ENCODE results near the gene RAD21L1.

The RAD21L1 gene

DNA sequence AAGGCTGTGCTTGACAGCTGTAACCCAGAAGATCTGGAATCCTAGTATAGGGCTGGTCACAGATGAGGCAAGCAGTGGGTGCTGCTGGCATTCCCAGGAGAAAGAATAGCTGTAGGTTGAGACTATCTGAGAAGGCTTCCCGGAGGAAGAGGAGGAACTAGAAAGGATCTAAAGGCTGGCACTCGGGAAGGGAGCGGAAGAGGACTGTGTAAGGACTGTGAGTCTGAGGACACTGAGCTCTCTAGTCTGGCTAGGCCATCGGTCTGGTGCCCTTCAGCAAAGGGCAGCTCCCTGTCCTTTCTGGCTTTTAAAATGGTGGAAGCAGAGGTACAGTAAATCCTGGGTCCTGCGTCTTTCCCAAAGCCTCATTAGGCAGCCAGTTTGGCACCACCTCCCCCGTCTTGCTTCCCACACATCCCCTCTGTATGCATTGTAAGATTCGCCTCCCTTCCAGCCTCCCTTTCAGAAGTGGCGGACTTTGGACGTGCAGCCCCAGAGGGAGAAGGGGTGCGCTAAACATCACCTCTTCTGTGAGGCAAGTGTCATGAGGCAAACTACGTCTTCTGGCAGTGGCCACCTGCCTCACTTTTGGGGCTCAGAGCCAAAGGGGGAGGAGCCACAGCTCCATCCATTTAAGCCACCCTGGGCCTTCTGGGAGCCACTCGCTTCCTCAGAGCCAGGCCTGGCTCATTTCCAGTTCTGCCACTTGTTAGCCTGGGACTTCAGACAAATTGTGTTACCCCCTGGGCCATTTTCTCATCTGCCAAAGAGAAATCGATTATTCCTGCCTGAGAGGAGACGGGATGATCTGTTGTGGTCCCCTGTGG lies 48.9 kb downstream of the RAD21L1 start:
- DNase-seq = no peak

DNA sequence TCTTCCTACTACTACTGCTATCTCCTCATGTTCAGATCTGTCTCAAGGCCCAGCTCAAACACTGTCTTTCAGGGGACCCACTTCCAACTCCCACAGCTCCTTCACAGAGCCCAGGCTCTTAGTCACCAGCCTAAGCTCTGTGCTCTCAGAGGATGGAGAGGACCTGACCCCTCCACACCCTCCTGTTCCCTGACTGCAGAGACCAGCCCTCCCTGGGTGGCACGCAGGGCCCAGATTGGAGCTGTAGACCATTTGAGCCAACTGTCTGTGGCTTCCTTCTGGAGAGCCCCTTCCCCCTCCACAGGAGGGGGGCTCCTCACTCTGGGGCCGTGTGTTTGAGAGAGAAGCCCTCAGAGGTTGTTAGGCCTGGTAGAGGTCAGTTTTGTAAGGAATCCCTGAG lies 50.1 kb downstream of the RAD21L1 start:
- DNase-seq = no peak

DNA sequence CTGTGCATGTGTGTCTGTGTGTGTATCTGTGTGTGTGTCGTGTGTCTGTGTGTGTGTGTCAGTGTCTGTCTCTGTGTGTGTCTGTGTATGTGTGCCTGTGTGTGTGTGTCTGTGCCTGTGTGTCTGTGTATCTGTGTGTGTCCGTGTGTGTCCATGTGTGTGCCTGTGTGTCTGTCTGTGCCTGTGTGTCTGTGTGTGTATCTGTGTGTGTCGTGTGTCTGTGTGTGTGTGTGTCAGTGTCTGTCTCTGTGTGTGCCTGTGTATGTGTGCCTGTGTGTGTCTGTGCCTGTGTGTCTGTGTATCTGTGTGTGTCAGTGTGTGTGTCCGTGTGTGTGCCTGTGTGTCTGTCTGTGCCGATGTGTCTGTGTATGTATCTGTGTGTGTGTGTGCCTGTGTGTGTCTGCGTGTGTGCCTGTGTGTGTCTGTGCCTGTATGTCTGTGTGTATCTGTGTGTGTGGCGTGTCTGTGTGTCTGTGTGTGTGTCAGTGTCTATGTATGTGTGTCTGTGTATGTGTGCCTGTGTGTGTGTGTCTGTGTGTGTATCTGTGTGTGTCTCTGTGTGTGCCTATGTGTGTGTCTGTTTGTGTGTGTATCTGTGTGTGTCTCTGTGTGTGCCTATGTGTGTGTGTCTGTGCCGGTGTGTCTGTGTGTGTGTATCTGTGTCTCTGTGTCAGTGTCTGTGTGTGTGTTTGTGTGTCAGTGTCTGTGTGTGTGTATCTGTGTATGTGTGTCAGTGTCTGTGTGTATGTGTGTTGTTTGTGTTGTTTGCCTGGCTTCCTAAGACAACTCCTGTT lies 51.9 kb downstream of the RAD21L1 start:
- peak; percentile 35 for DNase-seq

DNA sequence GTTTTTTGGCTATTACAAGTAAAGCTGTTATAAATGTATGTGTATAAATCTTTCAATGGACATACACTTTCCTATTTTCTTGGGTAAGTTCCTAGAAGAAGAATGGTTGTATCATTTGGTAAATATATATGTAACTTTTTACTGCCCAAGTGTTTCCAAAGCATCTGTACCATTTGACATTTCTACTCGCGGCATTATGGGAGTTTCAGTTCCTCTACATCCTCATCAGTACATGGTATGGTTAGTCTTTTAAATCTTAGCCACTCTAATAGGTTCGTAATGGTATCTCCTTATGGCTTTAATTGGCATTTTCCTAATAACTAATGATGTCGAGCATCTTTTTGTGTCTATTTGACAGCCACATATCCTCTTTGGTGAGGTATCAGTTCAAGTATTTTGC lies 53.1 kb downstream of the RAD21L1 start:
- DNase-seq = no peak

DNA sequence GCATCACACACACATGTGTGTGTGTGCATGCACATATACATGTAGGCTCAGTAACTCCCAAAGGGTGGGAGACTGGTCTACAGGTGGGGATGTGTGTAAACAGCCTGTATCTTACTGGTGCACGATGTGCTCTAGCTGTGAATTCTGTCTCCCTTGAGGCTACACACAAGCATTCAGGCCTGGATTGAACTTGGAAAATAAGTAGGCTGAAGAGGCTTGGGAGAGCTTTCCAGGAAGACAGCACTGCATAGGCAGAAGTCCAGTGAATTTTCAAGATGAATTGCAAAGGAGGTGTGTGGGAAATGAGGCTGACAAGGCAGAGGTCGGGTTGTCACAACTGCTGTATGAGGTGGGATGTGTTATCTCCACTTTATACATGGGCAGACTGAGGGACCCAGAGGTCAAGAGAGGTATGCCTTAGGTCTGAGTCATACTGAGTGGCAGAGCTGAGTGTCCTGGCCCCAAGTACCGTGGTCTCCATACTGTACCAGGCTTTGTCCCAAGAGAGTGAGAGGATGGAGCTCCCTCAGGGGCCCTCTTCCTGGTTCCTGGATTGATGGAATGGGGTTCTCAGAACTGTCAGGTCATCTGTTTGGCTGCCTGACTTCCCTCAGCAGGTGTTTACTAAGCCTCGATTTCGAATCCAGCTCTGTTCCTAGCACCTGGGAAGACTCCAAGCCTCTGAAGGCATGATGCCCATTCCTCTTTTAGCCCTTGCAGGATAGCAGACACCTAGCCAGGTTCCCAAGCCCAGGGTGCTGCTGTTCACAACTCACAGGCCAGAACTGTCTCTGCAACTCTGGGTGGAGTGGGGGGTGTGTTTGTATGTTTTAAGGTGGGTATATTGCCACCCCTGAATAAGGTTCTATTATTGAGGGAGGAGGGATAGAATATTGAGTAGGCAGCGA lies 54.6 kb downstream of the RAD21L1 start:
- peak; percentile 41 for DNase-seq

DNA sequence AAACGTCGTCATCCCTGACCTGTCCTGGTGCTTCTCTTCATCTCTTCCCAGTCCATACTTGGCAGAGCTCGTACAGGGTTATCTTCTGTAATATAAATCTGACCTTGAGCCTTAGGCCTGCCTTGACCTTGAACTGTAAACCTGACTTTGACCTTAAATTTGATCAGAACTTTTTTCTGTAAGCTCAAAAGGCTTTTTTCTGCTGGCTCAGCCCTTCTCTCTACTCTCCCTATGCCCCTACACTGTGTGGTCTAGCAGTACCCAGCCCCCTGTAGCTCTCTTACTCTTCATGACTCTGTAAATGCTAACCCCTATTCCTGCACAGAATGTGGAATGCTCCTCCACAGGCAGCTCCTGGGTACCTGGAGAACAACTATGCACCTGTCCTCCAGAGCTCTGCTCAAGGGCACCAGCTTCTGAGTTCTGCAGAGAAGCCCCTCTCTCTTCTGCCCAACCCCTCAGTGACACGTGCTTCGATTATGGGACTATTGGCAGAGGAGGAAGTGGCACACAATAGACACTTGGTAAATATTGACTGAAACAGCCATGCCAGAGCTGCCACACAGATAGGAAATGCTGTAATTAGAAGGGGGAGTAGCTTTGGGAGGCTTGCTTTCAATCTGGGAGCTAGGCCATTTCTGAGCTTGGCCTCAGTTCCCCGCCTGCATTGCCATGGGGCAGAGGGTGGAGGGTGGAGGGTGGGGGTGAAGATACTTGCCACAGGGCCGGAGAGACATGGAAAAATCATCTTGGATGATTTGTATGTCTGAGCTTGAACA lies 55.6 kb downstream of the RAD21L1 start:
- DNase-seq = peak; percentile 51

DNA sequence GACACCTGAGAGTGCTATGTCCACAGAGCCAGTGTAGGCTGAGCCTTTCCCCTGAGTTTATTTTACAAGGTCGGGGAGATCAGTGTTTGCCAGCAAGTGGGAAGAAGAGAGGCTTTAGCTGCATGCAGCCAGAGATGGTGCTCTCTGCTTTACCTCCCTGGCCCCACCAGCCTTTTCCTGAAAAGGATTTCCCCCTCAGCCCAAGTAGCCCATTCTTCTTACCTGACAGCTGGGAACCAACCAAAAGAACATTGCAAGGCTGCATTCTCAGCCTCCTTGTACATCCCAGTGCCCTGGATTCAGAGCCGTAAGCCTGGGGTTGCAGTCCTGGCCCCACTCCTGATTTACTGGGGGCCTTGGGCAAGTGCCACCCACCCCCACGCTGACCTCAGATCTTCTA lies 57.1 kb downstream of the RAD21L1 start:
- DNase-seq = no peak

DNA sequence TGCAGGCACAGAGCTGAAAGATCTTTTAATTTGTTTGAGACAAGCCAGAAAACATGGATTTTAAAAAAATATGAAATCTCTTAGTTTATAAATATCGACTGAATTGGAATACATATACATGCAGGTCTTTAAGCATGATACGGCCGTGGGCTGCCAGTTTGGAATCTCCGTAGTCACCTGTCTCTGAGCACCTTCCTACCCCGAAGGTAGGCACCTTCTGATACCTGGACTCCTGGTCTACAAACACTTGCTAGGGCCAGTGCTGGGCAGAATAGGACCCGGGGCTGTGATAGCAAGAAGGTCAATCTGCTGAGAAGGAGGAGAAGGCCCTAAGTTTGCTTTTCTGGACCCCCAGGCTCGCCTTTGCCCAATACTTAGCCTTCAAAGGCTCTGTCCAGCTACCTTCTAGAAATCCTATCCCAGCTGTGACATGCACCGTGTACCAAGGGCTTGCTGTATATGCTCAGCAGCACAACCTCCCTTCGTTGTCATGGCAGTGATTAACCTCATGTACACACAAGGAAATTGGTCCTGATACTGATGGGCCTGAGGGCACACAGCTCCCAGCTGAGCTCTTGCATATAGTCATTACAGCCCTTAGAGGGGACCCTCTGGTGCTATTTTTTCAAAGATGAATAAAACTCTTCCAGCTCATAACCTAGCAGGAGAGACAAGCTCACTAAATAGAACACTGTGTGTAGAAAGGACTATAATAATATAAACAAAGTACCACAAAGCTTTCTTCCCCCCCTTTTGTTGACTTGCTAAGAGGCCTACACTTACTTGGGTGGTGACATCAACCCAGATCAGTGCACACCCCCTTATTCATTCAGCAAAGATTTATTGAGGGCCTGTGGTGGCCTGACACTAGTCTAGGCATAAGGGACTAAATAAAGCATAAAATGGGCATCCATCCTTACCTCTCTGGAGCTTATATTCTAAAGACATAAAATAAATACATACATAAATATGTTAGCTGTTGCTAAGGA lies 58.0 kb downstream of the RAD21L1 start:
- DNase-seq = no peak

DNA sequence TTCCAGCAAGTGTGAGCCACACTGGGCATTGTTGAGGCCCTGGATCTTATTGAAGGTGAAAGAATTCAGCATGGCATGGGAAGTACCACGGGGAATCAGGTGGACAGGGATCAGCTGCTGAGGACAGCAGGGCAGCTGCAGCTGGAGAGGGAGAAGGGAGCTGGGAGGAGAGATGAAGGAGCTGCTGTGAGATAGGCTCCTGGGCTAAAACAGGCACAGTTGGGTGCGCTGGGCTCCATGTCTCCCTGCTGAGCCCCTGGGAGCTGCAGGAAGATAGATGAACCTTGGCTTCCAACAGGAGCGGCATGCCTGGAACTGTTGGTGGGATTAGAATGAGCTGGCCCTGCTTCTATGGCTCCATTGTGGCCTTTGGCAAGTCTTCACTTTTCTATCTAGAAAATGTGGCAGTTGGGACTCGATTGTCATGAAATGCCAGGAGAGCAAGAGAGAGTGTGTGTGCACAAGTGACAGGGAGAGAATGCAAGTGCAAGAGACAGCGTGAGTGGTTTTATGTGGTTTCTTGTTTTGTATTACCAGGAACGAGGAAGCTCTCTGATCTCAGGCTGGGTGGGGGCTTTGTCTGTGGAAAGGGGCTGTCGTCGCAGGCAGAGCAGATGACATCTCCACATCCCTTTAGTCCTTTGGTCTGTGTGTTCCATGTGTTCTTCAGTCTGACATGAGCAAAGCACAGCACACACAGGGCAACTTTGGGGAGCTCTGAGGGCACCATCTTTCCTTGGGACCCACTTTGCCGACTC lies 60.6 kb downstream of the RAD21L1 start:
- DNase-seq = no peak

DNA sequence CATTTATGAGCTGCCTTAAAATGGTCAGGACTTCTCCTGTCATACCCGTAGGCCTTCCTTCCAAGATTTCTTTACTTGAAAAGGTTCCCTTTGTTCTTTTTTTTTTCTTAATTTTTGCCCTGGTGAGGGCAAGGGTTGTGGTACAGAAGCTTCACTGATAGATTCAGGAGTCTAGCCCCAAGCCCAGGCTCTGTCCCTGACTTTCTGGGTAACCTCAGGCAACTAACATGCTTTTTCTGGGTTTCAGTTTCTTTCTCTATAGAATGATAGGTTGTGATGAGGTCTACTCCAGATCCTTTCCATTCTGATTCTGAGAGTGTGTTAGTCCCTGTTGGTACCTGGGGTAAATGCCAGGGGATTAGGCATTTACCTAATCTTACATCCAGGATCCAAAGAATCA lies 61.5 kb downstream of the RAD21L1 start:
- DNase-seq = no peak

DNA sequence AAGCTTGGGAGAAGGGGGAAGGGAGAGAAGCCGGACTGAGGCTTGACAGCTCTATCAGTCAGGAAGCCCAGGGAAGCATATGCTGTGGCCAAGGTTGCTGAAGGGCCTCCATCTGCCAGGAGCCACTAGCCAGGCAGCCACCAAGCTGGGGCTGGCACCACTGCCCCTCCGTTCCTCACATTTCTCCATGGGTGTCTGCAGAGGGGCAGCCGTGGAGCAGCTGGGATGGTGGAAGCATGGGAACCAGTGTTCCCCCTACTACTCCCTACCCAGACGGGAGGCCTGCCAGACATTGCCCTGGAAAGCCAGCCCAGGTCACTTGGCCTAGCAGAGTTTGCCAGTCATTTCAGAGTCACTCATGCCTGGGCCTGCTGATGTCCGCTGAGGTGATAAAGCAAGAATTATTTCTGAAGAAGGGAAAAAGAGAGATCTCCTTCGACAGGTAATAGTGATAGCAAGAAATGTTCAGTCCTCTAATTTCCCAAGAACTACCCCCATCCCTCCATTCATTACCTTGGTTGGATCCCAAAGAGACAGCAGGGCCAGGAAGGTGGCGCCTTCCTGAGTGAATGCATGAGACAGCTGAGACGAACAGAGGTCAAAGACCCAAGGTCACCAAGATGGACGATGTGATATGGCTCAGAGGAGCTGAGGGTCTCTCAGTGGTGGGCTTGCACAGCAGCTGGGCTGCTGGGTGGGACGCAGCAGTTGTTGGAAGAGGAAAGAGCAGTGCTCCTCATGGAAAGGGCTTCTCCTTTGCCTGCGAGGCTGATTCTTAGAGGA lies 62.1 kb downstream of the RAD21L1 start:
- DNase-seq = no peak

DNA sequence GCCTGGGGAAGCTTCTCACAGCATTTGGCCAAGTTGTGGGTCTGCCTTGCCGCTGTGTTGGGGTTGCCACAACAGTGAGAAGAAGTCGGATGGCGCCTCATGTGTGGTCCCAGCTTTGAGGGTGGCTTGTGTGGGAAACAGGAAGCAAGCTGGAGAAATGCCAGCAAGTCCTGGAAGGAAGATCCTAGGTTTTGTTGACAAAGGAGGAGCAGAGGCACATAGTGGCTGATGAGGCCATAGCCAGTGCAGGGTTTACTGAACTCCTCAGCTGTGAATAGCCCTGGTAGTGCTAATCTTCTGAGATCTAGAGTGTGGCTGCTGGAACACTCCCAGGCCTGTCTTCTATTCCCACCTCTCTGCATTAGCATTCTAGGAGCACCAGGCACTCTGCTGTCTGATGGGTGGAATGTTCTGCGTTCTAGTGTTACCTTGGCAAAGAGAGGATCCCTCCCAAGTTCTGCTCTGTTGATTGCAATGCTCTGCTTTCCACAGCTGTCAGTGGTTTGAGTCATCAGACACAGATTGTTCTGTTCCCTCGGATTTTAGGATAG lies 65.4 kb downstream of the RAD21L1 start:
- DNase-seq = no peak

DNA sequence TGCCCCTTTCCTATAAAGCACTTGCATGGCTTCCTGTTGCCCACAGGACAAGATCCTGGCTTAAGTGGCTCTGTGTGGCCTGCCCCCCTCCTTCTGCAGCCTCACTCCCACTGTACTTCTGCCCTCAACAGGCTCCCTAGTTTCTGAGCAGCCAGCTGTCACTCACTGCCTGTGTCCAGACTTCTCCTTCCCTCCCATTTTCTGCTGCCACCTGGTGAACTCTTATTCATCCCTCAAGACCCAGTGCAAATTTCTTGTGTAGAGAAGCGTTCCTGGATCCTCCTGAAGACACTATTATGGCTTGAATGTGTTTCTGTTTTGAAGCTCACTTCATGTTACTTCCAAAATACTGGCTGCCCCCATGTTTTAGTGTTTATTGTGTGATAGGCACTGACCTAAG lies 66.8 kb downstream of the RAD21L1 start:
- DNase-seq = no peak

DNA sequence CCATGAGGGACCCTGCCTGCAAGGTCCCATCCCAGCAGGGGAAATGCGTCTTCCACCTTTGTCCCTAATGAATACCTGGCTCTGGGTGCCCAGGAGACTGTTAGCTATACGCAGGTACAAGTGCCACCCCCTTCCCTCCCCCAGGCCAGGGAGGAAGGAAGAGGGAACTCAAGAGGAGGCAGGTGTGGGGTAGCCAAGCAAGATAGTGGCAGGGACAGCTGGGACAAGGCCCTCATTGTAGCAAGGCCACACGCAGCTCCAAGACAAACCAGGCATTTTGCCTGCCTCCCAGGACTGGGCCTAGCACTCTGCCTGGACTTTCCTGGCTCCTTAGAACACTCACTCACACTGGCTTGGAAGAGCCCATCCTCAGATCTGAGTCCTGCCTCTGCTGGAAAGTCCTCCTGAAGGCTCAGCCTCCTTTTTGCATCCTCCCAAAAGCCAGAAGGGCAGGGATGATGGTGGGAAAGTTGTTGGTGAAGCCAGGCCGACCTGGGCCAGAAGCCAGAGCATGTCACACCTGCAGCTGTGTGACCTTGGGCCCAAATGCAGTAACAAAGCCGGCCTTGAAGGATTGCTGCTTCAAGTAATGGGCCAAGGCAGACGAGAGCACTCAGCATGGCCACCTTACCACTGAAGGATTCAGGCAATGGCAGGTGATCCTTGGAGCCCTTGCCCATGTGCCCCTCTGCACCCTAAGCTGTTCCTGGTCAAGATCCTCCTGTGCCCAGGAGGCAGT lies 68.0 kb downstream of the RAD21L1 start:
- DNase-seq = no peak

DNA sequence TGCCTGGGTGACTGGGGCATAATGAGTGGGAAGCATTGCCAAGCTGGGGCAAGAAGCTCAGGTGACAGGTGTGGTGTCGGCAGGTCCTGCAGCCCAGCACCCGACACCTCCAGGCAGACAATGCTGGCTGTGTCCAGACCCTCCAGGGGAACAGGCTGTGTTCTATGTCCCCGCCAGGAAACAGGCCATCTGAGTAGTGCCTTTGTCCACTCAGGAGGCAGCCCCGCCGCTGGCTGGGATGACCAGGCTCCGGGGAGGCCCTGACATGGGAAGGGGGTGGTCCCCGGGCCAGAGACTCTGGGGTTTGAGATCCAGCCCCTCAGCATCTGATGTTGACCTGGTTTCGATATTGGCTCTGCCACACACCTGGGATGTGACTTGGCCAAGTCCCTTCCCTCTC lies 68.7 kb downstream of the RAD21L1 start:
- DNase-seq = no peak

DNA sequence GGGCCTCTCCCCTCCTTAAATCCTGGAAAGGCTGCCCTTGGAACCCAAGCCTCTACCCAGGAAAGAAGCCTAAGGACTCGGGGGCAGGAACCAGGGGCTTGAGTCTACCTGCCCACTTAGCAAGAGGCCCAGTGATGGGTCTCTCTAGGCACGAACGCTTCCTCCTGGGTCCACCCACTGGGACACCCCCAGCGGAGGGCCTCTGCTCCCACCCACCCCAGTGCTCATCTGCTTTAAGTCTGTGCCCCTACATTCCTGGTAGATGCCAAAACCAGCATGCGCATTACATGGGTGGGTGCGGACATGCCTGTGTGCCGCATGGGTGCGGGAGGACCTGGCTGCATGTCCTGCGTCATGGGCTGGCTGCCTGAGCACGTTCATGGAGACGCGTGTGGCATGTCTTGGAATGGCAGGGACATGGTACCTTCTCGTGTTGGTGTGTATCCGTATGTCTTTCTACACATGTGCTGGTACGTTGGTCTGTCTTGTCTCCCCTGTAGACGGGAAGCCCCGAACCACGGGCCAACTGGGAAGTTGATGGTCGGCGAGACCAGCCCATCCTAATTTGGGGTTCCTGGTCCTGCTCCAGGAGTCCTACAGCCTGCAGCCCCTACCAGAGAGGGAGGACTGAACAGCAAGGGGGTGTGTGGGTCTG lies 69.6 kb downstream of the RAD21L1 start:
- no peak for DNase-seq

DNA sequence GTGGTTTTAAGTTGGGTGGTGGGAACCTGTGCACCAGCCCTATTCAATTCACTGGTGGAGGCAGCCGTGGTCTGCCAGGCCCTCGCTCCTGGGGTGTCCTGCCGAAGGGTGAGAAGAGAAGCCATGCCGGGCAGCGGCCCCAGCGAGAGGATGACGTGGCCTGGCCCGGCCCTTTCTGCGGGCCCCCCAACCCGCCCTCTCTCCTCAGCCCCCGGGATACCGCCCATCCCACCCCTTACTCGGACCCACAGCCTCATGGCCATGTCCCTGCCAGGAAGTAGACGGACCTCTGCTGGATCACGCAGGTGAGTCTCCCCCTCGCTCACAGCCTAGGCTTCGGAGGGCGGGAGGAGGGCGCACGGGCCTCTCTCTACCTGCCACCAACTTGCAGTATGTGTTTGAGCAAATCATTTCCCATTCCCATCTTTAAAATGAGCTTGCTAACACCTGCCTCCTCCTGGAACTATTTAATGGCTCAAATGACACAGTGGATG lies 70.3 kb downstream of the RAD21L1 start:
- no peak for DNase-seq

DNA sequence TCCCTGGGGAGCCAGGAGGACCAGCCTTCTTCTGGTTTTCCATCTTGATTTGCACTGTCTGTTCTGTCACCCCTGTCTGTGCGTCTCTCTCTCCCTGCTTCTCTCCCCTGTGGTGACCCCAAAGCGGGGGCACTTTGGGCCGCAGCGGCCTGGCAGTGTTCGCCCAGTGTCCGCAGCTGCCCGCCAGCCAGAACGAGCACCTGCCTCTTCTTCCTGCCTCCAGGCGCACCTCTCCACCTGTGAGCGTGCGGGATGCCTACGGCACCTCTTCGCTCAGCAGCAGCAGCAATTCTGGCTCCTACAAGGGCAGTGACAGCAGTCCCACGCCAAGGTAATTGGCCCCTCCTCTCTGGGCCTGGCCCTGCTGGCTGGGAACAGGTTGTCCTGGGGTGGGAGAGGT lies 71.1 kb downstream of the RAD21L1 start:
- DNase-seq = no peak
